ENCODE results near the gene PRKCZ.
A peak's percentile ranks its signal among the peaks of the same experiment; 100 is the strongest.

Gene PRKCZ

DNA sequence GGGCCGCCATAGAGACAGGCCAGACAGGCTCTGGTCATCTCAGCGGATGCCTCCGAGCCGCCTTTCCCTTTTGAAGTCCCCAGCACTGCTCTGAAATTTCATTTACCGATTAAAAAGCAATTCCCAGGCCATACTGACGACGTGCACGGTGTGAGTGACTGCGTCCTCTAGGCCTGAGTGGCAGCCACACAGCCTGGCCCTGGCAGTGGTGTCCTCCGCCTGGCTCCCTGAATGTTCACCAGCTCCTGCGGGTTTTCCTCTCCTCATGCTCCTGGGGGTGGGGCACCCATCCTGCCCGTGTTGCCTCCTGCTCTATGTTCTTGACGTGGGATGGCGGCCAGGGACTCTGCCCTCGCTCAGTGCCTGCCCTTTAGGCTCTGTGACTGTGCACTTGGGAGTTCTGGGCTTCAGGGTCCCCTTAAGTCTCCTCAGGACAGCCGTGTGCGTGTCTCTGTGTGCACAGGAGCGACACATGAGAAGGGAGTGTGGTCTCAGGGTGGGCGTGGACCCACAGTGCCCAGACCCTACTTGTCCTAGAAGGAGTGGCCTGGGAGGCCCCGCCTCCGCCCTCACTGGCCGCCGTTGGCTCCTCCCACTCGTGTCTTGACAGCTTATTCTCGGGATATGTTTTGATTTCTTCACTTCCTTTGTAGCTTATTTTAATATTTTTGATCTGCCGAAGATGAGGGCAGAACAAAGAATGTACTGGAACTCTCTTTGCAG, 181.5 kb downstream of the PRKCZ start:
- no peak overlapping the region for H2BK12ac ChIP-seq (ENCODE audit: low read length)
- H3K4me1 ChIP-seq (ENCODE audit: control insufficient read depth in 2 of 2, insufficient read depth in 1 of 2, low read depth in 1 of 2, low read length in 2 of 2) = peaks cover 34 to 38% of the 10 kb centered on the region in 2 donors
- no peak overlapping the region for H2BK120ac ChIP-seq (ENCODE audit: low read depth, low read length)
- no peak overlapping the region for H2BK5ac ChIP-seq (ENCODE audit: low read length)
- peak overlapping the region; percentile 56 for H3K14ac ChIP-seq (ENCODE audit: low read length)
- peak overlapping the region; percentile 41 for H3K18ac ChIP-seq (ENCODE audit: low read length)
- no peak overlapping the region for H2AK5ac ChIP-seq (ENCODE audit: low read depth, low read length)
- peaks cover 0 to 39% of the 10 kb centered on the region in 2 donors for H3K36me3 ChIP-seq (replicated peaks in 1 of 2; ENCODE audit: control insufficient read depth in 2 of 2, insufficient read depth in 2 of 2, low read length in 2 of 2)
- no peaks in the 10 kb centered on the region for H3K9me3 ChIP-seq (replicated peaks in 1 of 2; ENCODE audit: control insufficient read depth in 2 of 2, insufficient read depth in 1 of 2, low read depth in 1 of 2, low read length in 2 of 2)
- no peak overlapping the region for H2AFZ ChIP-seq (ENCODE audit: low read length)
- H3K4ac ChIP-seq (ENCODE audit: low read length) = no peak overlapping the region
- H3K4me3 ChIP-seq (ENCODE audit: low read length in 2 of 2) = peak overlapping the region; percentile 0 to 69
- peak overlapping the region; percentile 81 for H3K9ac ChIP-seq (ENCODE audit: low read depth, low read length, poor library complexity)
- peak overlapping the region; percentile 97 for H3K4me2 ChIP-seq (ENCODE audit: insufficient read depth, low read length, poor library complexity, severe bottlenecking)
- no CpG with 5 or more reads among the region's 26 CpGs for WGBS, 2 donors (ENCODE audit: extremely low coverage in 2 of 2, insufficient read length in 2 of 2, insufficient replicate concordance in 1 of 2)
- peaks cover 30% of the 10 kb centered on the region for H3K79me1 ChIP-seq (ENCODE audit: low read depth, low read length)
- peak overlapping the region; percentile 90 for H3K23ac ChIP-seq (ENCODE audit: low read depth, low read length, poor library complexity)
- no peak overlapping the region for H4K91ac ChIP-seq (ENCODE audit: low read depth, low read length, poor library complexity)
- peaks cover 0 to 1% (median 0%) of the 10 kb centered on the region in 3 experiments for H3K27me3 ChIP-seq (ENCODE audit: control insufficient read depth in 3 of 3, insufficient read depth in 3 of 3, low read depth in 1 of 3, low read length in 3 of 3)
- H2BK15ac ChIP-seq (ENCODE audit: low read length) = peak overlapping the region; percentile 20
- H4K8ac ChIP-seq (ENCODE audit: low read depth, low read length) = no peak overlapping the region
- no peak for DNase-seq (ENCODE audit: low spot score)
- H3K27ac ChIP-seq (replicated peaks; ENCODE audit: low read length) = no peak overlapping the region

DNA sequence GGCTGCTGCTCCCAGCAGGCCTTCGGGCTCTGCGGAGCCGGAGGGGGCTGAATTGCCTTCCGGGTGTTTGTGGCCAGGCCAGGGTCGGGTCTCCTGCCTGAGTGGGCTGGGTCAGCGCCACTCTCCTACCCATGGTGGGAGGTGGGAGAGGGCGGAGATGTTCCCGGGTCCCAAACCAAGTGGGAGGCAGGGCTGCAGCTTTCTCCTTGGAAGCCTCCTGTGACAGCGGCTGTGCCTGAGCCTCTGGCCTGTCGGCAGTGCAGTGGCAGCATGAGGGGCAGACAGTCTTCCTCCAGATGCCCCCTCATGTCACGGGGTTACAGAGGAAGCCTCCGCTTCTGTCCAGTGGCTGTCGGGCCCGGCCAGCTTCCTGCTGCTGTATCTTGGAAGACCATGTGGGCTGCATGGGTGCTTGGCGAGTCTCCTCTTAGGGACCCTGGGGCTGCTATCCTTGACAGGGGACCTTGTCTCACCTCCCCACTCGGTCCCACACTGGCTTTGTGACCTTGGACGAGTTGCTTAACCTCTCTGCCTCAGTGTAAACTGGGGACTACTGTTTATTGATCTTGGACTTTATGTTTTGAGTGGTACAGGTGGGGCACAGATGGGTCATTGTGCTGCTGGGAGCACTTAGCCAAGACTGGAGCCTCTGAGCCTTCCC, 182.2 kb downstream of the PRKCZ start:
- Histone ChIP-seq H3K4me3 (ENCODE audit: low read length in 2 of 2) (peak overlapping the region in 1 of 2 donors; percentile 69), H2AFZ (ENCODE audit: low read length) (no peak overlapping the region), H3K27me3 (ENCODE audit: control insufficient read depth in 3 of 3, insufficient read depth in 3 of 3, low read depth in 1 of 3, low read length in 3 of 3) (no peaks in the 10 kb centered on the region), H4K91ac (ENCODE audit: low read depth, low read length, poor library complexity) (no peak overlapping the region), H4K8ac (ENCODE audit: low read depth, low read length) (no peak overlapping the region), H3K14ac (ENCODE audit: low read length) (peak overlapping the region; percentile 56), H3K36me3 (replicated peaks in 1 of 2; ENCODE audit: control insufficient read depth in 2 of 2, insufficient read depth in 2 of 2, low read length in 2 of 2) (peaks cover 0 to 45% of the 10 kb centered on the region in 2 donors), H2AK5ac (ENCODE audit: low read depth, low read length) (peak overlapping the region; percentile 84), H3K9me3 (replicated peaks in 1 of 2; ENCODE audit: control insufficient read depth in 2 of 2, insufficient read depth in 1 of 2, low read depth in 1 of 2, low read length in 2 of 2) (no peaks in the 10 kb centered on the region), H2BK120ac (ENCODE audit: low read depth, low read length) (peak overlapping the region; percentile 91), H3K18ac (ENCODE audit: low read length) (peak overlapping the region; percentile 48), H3K9ac (ENCODE audit: low read depth, low read length, poor library complexity) (peak overlapping the region; percentile 60), H2BK15ac (ENCODE audit: low read length) (no peak overlapping the region), H3K4me2 (ENCODE audit: insufficient read depth, low read length, poor library complexity, severe bottlenecking) (peak overlapping the region; percentile 18), H3K23ac (ENCODE audit: low read depth, low read length, poor library complexity) (peak overlapping the region; percentile 94), H3K27ac (replicated peaks; ENCODE audit: low read length) (no peak overlapping the region), H3K79me1 (ENCODE audit: low read depth, low read length) (peaks cover 34% of the 10 kb centered on the region), H2BK5ac (ENCODE audit: low read length) (no peak overlapping the region), H3K4me1 (ENCODE audit: control insufficient read depth in 2 of 2, insufficient read depth in 1 of 2, low read depth in 1 of 2, low read length in 2 of 2) (peaks cover 36 to 39% of the 10 kb centered on the region in 2 donors), H2BK12ac (ENCODE audit: low read length) (no peak overlapping the region), H3K4ac (ENCODE audit: low read length) (peak overlapping the region; percentile 37)
- no CpG with 5 or more reads among the region's 17 CpGs for WGBS, 2 donors (ENCODE audit: extremely low coverage in 2 of 2, insufficient read length in 2 of 2, insufficient replicate concordance in 1 of 2)
- DNase-seq (ENCODE audit: low spot score) = no peak

DNA sequence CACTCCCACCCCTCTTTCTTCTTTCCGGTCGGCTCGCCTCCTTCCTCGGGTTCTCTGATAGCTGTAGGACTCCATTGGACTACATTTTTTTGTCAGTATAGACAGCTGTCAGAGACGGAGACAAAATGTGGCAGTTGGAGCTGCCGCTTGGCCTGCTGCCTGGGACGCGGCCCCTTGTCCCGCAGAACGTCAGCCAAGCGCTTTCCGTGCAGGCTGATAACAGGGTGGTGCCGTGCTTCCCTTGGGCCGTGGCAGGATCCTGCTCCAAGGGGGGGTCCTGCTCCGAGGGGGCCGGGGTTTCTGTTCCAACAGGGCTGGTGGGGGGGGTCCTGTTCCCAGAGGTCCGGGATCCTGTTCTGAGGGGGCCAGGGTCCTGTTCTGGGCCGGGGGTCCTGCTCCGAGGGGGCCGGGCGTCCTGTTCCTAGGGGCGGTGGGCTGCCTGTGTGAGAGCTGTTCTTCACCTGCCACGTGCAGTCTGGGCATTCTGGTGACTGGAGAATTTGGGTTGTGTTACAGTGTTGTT, 182.8 kb downstream of the PRKCZ start:
- H3K4me3 ChIP-seq (ENCODE audit: low read length in 2 of 2) = no peak overlapping the region

DNA sequence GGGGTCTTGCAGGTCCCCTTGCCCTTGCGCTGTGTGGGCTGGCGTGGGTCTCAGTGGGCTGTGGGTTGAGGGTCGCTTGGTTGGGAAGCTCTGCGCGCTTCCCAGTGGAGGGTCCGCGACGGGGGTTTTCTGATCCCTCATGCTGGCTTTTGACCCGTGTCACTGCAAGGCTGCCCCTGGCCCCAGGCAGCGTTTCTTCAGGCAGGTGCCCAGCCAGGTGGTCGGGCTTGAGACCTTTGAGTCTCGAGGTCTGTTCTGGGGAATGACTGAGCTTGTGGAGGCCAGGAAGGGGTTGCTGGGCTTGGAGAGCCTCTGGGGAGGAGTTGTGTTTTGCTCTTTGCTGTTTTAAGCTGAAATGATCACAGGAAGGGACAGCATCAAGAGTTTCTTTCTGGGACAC, 183.3 kb downstream of the PRKCZ start:
- Histone ChIP-seq H3K79me1 (ENCODE audit: low read depth, low read length) (peaks cover 44% of the 10 kb centered on the region), H2BK12ac (ENCODE audit: low read length) (no peak overlapping the region), H3K9ac (ENCODE audit: low read depth, low read length, poor library complexity) (peak overlapping the region; percentile 72), H3K4me1 (ENCODE audit: control insufficient read depth in 2 of 2, insufficient read depth in 1 of 2, low read depth in 1 of 2, low read length in 2 of 2) (peaks cover 36 to 40% of the 10 kb centered on the region in 2 donors), H4K8ac (ENCODE audit: low read depth, low read length) (no peak overlapping the region), H4K91ac (ENCODE audit: low read depth, low read length, poor library complexity) (no peak overlapping the region), H3K9me3 (replicated peaks in 1 of 2; ENCODE audit: control insufficient read depth in 2 of 2, insufficient read depth in 1 of 2, low read depth in 1 of 2, low read length in 2 of 2) (no peaks in the 10 kb centered on the region), H3K27ac (replicated peaks; ENCODE audit: low read length) (no peak overlapping the region), H3K14ac (ENCODE audit: low read length) (no peak overlapping the region), H3K27me3 (ENCODE audit: control insufficient read depth in 3 of 3, insufficient read depth in 3 of 3, low read depth in 1 of 3, low read length in 3 of 3) (no peaks in the 10 kb centered on the region), H3K4me2 (ENCODE audit: insufficient read depth, low read length, poor library complexity, severe bottlenecking) (no peak overlapping the region), H2AFZ (ENCODE audit: low read length) (no peak overlapping the region), H2BK120ac (ENCODE audit: low read depth, low read length) (no peak overlapping the region), H3K23ac (ENCODE audit: low read depth, low read length, poor library complexity) (no peak overlapping the region), H3K4ac (ENCODE audit: low read length) (no peak overlapping the region), H2AK5ac (ENCODE audit: low read depth, low read length) (peak overlapping the region; percentile 26), H2BK15ac (ENCODE audit: low read length) (no peak overlapping the region), H3K36me3 (replicated peaks in 1 of 2; ENCODE audit: control insufficient read depth in 2 of 2, insufficient read depth in 2 of 2, low read length in 2 of 2) (peaks cover 0 to 56% of the 10 kb centered on the region in 2 donors), H3K4me3 (ENCODE audit: low read length in 2 of 2) (peak overlapping the region in 1 of 2 donors; percentile 5), H3K18ac (ENCODE audit: low read length) (peak overlapping the region; percentile 42), H2BK5ac (ENCODE audit: low read length) (no peak overlapping the region)
- DNase-seq (ENCODE audit: low spot score) = no peak
- no CpG with 5 or more reads among the region's 12 CpGs for WGBS, 2 donors (ENCODE audit: extremely low coverage in 2 of 2, insufficient read length in 2 of 2, insufficient replicate concordance in 1 of 2)

More for the DNA sequence above, 182.8 kb downstream of the PRKCZ start:
- H4K8ac ChIP-seq (ENCODE audit: low read depth, low read length) = no peak overlapping the region
- no peak overlapping the region for H3K14ac ChIP-seq (ENCODE audit: low read length)
- no peak overlapping the region for H2AK5ac ChIP-seq (ENCODE audit: low read depth, low read length)
- H2AFZ ChIP-seq (ENCODE audit: low read length) = no peak overlapping the region
- H3K36me3 ChIP-seq (replicated peaks in 1 of 2; ENCODE audit: control insufficient read depth in 2 of 2, insufficient read depth in 2 of 2, low read length in 2 of 2) = peaks cover 0 to 51% of the 10 kb centered on the region in 2 donors
- no peak overlapping the region for H4K91ac ChIP-seq (ENCODE audit: low read depth, low read length, poor library complexity)
- H3K4me1 ChIP-seq (ENCODE audit: control insufficient read depth in 2 of 2, insufficient read depth in 1 of 2, low read depth in 1 of 2, low read length in 2 of 2) = peaks cover 36 to 40% of the 10 kb centered on the region in 2 donors
- WGBS, 2 donors (ENCODE audit: extremely low coverage in 2 of 2, insufficient read length in 2 of 2, insufficient replicate concordance in 1 of 2) = no CpG with 5 or more reads among the region's 23 CpGs
- peak overlapping the region; percentile 72 for H3K9ac ChIP-seq (ENCODE audit: low read depth, low read length, poor library complexity)
- H3K4me2 ChIP-seq (ENCODE audit: insufficient read depth, low read length, poor library complexity, severe bottlenecking) = no peak overlapping the region
- peak overlapping the region; percentile 94 for H3K23ac ChIP-seq (ENCODE audit: low read depth, low read length, poor library complexity)
- H3K79me1 ChIP-seq (ENCODE audit: low read depth, low read length) = peaks cover 39% of the 10 kb centered on the region
- H2BK5ac ChIP-seq (ENCODE audit: low read length) = no peak overlapping the region
- no peak overlapping the region for H3K27ac ChIP-seq (replicated peaks; ENCODE audit: low read length)
- H3K9me3 ChIP-seq (replicated peaks in 1 of 2; ENCODE audit: control insufficient read depth in 2 of 2, insufficient read depth in 1 of 2, low read depth in 1 of 2, low read length in 2 of 2) = no peaks in the 10 kb centered on the region
- H2BK120ac ChIP-seq (ENCODE audit: low read depth, low read length) = no peak overlapping the region
- no peaks in the 10 kb centered on the region for H3K27me3 ChIP-seq (ENCODE audit: control insufficient read depth in 3 of 3, insufficient read depth in 3 of 3, low read depth in 1 of 3, low read length in 3 of 3)
- no peak for DNase-seq (ENCODE audit: low spot score)
- H3K4ac ChIP-seq (ENCODE audit: low read length) = no peak overlapping the region
- no peak overlapping the region for H2BK12ac ChIP-seq (ENCODE audit: low read length)
- H2BK15ac ChIP-seq (ENCODE audit: low read length) = no peak overlapping the region
- peak overlapping the region; percentile 27 for H3K18ac ChIP-seq (ENCODE audit: low read length)

Data from neuronal stem cell (in vitro differentiated cells).